DLD1 (cell line): ENCODE data around the gene PCDHA7.
"Not testable (repeated sequence)": the region's sequence is repeated elsewhere in the genome, so short reads cannot be mapped to it uniquely, and the experiment has no call there.

Source experiments
- in situ Hi-C: cut with HindIII; loops from 2 replicates; pipeline ENCODE4 v1.10.0; 2017; ENCODE audit warnings: low sequenced_read_pairs

The PCDHA7 gene

GRCh38 chr5:140862441-140863295, 28.6 kb downstream of the PCDHA7 start:
- in situ Hi-C loops: no loop called here

DNA sequence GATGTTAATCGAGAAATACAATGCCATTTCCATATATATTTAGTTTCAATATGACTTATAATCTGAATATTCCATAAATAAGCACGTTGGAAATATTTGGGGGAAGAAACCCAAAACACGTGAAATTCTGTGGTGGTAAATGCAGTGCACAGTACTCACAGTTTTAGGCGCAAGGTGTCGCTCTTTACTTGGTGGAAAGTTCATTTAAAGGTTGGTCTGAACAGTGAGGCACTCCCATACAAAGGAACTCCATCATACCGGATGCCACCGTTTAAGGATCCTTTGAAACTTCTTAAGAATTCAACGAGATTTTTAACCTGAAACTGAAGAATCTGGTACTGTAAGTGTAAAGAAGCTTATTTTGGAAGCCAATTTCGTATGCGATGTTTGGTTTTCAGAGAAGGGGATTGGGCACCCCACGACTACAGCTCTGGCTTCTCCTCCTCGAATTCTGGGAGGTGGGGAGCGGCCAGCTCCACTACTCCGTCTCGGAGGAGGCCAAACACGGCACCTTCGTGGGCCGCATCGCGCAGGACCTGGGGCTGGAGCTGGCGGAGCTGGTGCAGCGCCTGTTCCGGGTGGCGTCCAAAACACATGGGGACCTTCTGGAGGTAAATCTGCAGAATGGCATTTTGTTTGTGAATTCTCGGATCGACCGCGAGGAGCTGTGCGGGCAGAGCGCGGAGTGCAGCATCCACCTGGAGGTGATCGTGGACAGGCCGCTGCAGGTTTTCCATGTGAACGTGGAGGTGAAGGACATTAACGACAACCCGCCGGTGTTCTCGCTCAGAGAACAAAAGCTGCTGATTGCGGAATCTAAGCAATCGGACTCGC, 34.9 kb downstream of the PCDHA7 start, which contains the start of gene PCDHA11:
Gene PCDHA11, plus strand, starts transcription at position 237 of the 834 bp plus-strand sequence. Its CDS starts 147 bp downstream, at position 384.
- in situ Hi-C loops: no loop called here

GRCh38 chr5:140869555-140869886, 35.5 kb downstream of the PCDHA7 start:
- in situ Hi-C loops: no loop called here

DNA sequence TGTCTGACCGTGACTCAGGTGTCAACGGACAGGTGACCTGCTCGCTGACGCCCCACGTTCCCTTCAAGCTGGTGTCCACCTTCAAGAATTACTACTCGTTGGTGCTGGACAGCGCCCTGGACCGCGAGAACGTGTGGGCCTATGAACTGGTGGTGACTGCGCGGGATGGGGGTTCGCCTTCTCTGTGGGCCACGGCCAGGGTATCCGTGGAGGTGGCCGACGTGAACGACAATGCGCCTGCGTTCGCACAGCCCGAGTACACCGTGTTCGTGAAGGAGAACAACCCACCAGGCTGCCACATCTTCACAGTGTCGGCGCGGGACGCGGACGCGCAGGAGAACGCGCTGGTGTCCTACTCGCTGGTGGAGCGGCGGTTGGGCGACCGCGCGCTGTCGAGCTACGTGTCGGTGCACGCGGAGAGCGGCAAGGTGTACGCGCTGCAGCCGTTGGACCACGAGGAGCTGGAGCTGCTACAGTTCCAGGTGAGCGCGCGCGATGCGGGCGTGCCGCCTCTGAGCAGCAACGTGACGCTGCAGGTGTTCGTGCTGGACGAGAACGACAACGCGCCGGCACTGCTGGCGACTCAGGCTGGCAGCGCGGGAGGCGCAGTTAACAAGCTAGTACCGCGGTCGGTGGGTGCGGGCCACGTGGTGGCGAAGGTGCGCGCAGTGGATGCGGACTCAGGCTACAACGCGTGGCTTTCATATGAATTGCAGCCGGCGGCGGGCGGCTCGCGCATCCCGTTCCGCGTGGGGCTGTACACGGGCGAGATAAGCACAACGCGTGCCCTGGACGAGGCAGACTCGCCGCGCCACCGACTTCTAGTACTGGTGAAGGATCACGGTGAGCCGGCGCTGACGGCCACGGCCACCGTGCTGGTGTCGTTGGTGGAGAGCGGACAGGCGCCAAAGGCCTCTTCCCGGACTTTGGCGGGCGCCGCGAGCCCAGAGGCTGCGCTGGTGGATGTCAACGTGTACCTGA, 36.4 kb downstream of the PCDHA7 start:
- in situ Hi-C loops: no loop called here

GRCh38 chr5:140875085-140876065, 41.3 kb downstream of the PCDHA7 start, which contains the start of gene PCDHA12:
Gene PCDHA12 (plus strand): TSS chr5:140875308. CDS start chr5:140875473, 165 bp downstream.
- in situ Hi-C loops: no loop called here

- in situ Hi-C loops: not testable (repeated sequence)
These were observed 42.6 kb downstream of the PCDHA7 start for GRCh38 chr5:140876541-140877261.

GRCh38 chr5:140877262-140877581, 43.2 kb downstream of the PCDHA7 start:
- in situ Hi-C loops: no loop called here

DNA sequence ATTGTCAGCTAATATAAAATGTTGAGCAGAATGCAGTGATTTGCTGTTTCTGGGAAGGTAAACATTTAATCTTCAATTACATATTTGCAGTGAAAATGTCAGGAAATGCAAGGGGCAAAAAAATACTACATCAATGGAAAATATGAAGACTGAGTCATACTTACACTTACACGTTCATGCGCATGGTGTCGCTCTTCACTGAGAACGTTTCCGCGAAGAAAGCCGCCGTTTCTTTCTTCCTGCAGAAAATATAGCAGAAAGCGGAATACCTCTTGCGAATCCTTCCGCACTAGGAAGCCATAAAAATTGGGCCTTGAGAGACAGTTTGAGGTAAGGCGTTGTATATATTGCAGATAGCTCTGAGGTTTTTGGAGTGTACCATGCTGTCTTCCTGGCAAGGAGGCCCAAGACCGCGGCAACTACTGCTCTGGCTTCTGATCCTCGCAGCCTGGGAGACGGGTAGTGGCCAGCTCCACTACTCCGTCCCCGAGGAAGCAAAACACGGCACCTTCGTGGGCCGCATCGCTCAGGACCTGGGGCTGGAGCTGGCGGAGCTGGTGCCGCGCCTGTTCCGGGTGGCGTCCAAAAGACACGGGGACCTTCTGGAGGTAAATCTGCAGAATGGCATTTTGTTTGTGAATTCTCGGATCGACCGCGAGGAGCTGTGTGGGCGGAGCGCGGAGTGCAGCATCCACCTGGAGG, 48.0 kb downstream of the PCDHA7 start, which contains the start of gene PCDHA13:
Gene PCDHA13, plus strand, starts transcription at position 236 of the 702 bp plus-strand sequence. Its CDS starts 145 bp downstream, at position 381.
- in situ Hi-C loops: no loop called here

GRCh38 chr5:140882591-140882899, 48.5 kb downstream of the PCDHA7 start:
- in situ Hi-C loops: no loop called here

GRCh38 chr5:140883373-140883772, 49.3 kb downstream of the PCDHA7 start:
- in situ Hi-C loops: no loop called here

- in situ Hi-C loops: no loop called here
These were observed 50.0 kb downstream of the PCDHA7 start for GRCh38 chr5:140883927-140884697.
